ENCODE results near the gene TADA2B. TPM values are rescaled to one million over a fixed set of nuclear protein-coding genes. Genes with fewer than 3 reads are reported as not detected.
A peak's percentile ranks its signal among the peaks of the same experiment; 100 is the strongest.

TADA2B gene
- total and polyA plus RNA-seq, 3 donors from 2014 or later: 34.5 to 47.6 (median 42.2) TPM

DNA sequence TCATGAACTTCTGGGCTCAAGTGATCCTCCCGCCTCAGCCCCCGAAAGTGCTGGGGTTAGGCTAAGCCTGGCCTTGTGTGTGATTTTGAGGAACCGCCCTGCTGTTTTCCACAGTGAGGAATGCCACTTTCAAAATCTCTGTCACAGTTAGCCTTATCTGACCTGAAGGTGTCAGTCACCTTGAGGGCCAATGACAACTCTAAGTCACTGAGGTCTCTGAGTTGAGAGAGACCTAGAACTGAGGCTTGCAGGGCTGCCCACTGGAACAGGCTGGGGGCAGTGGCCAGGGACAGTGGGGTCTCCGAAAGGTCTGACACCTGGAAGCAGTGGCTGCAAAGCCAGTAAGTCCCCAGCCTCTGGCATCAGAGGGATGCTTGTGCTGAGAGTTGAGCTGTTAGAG lies 6.1 kb downstream of the TADA2B start:
- Histone ChIP-seq H3K27me3 (no peaks in the 10 kb centered on the region), H3K4me3 (no peak overlapping the region), H3K4me1 (peaks cover 61% of the 10 kb centered on the region), H3K36me3 (ENCODE audit: low read depth, missing control alignments) (no peaks in the 10 kb centered on the region), H3K9me3 (no peaks in the 10 kb centered on the region), H3K27ac (no peak overlapping the region)
- 92 to 100% methylated on average over 1 to 4 of the region's 4 CpGs for WGBS, 2 donors
- TF ChIP-seq, protein P1, sequence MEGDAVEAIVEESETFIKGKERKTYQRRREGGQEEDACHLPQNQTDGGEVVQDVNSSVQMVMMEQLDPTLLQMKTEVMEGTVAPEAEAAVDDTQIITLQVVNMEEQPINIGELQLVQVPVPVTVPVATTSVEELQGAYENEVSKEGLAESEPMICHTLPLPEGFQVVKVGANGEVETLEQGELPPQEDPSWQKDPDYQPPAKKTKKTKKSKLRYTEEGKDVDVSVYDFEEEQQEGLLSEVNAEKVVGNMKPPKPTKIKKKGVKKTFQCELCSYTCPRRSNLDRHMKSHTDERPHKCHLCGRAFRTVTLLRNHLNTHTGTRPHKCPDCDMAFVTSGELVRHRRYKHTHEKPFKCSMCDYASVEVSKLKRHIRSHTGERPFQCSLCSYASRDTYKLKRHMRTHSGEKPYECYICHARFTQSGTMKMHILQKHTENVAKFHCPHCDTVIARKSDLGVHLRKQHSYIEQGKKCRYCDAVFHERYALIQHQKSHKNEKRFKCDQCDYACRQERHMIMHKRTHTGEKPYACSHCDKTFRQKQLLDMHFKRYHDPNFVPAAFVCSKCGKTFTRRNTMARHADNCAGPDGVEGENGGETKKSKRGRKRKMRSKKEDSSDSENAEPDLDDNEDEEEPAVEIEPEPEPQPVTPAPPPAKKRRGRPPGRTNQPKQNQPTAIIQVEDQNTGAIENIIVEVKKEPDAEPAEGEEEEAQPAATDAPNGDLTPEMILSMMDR (IDR thresholded peaks at IDR 0.05): no peak
- TF ChIP-seq POLR2A (IDR thresholded peaks at IDR 0.05): no peak
- DNase-seq: no peak
- intact Hi-C loops (cut with DNase I; ENCODE audit: low total_unique reads): no loop called here

DNA sequence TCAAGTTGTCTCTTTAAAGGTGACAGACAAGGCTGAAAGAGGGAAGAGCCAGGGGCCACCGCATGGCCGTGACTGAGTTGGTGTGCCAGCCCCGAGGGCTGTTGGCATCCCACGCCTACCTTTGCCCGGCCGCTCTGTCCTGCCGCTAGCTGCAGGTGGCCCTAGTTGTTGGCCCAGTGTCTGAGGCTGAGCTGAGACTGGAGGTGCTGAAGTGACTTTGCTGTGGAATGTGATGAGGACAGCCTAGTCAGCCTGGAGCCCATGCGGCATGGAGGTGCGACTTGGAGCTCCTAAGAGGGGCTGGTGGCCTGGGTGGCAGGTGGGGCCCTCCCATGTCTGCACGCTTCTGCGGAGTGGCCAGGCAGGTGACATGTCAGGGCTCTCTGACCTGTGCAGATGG lies 6.6 kb downstream of the TADA2B start:
- intact Hi-C loops (cut with DNase I; ENCODE audit: low total_unique reads): no loop called here
- WGBS, 2 donors: 94 to 95% methylated on average over 6 to 10 of the region's 11 CpGs
- Histone ChIP-seq H3K4me1 (peaks cover 58% of the 10 kb centered on the region), H3K27me3 (no peaks in the 10 kb centered on the region), H3K4me3 (no peak overlapping the region), H3K27ac (peak overlapping the region in 1 of 2 donors; percentile 64), H3K9me3 (no peaks in the 10 kb centered on the region), H3K36me3 (ENCODE audit: low read depth, missing control alignments) (no peaks in the 10 kb centered on the region)
- no peak for DNase-seq
- TF ChIP-seq, protein P1 (IDR thresholded peaks at IDR 0.05): no peak
- TF ChIP-seq POLR2A (IDR thresholded peaks at IDR 0.05): no peak

DNA sequence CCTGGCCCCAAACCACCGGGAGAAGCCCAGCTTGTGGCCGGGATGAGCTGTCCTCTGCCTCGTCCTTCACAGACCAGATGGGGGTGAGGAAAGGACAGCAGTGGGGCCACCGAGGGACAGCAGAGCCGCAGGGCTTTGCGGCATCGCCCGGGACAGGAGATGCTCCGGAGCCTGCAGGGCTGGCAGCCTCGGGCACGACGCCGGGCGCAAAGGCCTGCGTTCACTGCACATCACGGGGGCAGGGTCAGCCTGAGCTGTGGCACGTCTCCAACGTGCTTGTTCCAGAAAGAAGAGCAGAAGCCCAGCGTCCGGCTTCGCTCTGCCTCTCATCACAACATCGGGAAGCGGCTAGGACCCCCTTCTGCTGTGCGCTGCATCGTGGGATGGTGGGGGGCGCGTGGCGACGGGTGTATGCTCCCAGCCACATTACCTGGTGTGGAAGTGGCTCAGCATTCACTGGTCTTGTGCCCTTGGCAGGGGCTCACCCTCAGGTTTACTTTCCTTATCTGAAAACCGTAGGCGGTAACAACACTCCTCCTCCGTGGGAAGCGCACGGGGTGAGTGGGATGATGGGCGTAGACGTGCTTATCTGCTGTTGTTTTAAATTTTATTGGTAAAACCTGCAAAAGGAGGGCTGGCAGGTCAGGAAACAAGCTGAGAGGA lies 7.4 kb downstream of the TADA2B start:
- DNase-seq: peak; percentile 84
- Histone ChIP-seq H3K9me3 (no peaks in the 10 kb centered on the region), H3K36me3 (ENCODE audit: low read depth, missing control alignments) (no peaks in the 10 kb centered on the region), H3K4me3 (no peak overlapping the region), H3K27ac (peak overlapping the region; percentile 36 to 64), H3K27me3 (no peaks in the 10 kb centered on the region), H3K4me1 (peaks cover 54% of the 10 kb centered on the region)
- intact Hi-C loops (cut with DNase I; ENCODE audit: low total_unique reads): no loop called here
- 34 to 63% methylated on average over 15 to 36 of the region's 36 CpGs for WGBS, 2 donors
- TF ChIP-seq, protein P1 (IDR thresholded peaks at IDR 0.05): no peak
- TF ChIP-seq POLR2A (IDR thresholded peaks at IDR 0.05): no peak

DNA sequence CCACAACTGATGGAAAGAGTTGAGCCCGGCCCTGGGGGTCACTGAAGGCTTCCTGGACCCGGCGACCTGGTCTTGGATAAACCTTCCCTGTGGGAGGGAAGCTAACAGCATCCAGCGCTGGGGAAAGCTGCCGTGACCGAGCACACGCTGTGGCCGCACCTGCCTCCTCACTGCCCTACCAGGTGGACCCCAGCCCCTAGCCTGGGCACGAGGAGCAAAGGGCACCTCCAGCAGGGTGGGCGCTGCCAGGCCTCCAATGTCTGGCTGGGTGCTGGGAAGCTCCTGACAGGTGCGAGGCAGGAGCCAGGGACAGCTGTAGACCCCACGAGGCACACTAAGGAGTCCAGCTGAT lies 7.9 kb downstream of the TADA2B start:
- no peak for DNase-seq
- 50 to 57% methylated on average over 9 to 12 of the region's 12 CpGs for WGBS, 2 donors
- intact Hi-C loops (cut with DNase I; ENCODE audit: low total_unique reads): no loop called here
- no peak overlapping the region for H3K4me3 ChIP-seq
- TF ChIP-seq POLR2A (IDR thresholded peaks at IDR 0.05): no peak
- TF ChIP-seq, protein P1 (IDR thresholded peaks at IDR 0.05): no peak
- peaks cover 52% of the 10 kb centered on the region for H3K4me1 ChIP-seq
- H3K27ac ChIP-seq: peak overlapping the region; percentile 36 to 64
- no peaks in the 10 kb centered on the region for H3K36me3 ChIP-seq (ENCODE audit: low read depth, missing control alignments)
- no peaks in the 10 kb centered on the region for H3K27me3 ChIP-seq
- no peaks in the 10 kb centered on the region for H3K9me3 ChIP-seq

DNA sequence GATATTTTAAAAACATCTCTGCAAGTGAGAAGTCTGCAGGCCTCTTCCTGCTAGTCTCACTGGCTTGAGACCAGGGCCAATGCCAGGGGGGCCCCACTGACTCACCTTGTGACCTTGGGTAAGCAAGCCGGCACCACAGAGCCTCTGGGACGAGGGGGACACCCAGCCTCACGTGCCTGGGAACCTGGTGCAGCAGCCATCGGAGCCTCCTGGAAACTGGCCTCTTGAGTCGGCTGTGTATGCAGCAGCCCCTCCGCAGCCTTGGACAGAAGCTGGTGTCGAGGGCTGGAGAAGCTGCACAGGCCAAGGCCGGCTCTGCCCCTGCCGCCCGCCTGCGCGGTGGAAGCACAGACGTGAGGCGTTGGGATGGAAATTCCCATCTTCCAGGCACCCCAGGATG lies 8.7 kb downstream of the TADA2B start:
- intact Hi-C loops (cut with DNase I; ENCODE audit: low total_unique reads): no loop called here
- Histone ChIP-seq H3K36me3 (ENCODE audit: low read depth, missing control alignments) (no peaks in the 10 kb centered on the region), H3K4me3 (no peak overlapping the region), H3K27me3 (no peaks in the 10 kb centered on the region), H3K9me3 (no peaks in the 10 kb centered on the region), H3K27ac (peak overlapping the region in 1 of 2 donors; percentile 64), H3K4me1 (peaks cover 47% of the 10 kb centered on the region)
- TF ChIP-seq POLR2A (IDR thresholded peaks at IDR 0.05): no peak
- TF ChIP-seq, protein P1 (IDR thresholded peaks at IDR 0.05): no peak
- no peak for DNase-seq
- 58% methylated on average over 14 of the region's 14 CpGs; no CpG with 5 or more reads in 1 of the 2 donors for WGBS, 2 donors

Data from testis (tissue), 3 donors.